DMS 273 treated with DMSO at 0.1 percent for 48 hours (cell line): Measurements from ENCODE around the gene PLPP1.

Source experiments
- DNase-seq: peaks from one replicate; lab custom pipeline; 2025; lab: John Stamatoyannopoulos, UW

The PLPP1 gene

GRCh38 chr5:55502759-55503158 is 32.0 kb downstream of the PLPP1 start:
- DNase-seq = no peak

DNA sequence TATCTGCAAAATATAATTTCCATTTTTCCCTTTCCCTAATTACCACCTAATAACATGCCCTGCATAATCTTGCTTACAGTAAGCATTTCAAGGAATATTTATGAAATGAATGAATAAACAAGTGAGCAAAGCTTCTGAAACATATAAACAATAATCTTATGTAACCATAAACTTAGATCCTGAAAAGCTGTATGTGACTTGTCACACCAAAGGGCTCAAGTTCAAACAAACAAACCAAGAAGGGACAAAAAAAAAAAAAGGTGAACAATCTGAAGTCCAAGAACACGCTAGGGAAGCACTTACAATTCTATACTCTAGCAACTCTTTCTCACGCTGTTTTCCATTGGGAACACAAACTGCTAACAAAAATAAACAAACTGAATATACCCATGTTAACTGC is 36.3 kb downstream of the PLPP1 start:
- DNase-seq = no peak

- DNase-seq = peak; percentile 46
Measured at GRCh38 chr5:55497712-55498111, 37.1 kb downstream of the PLPP1 start.

GRCh38 chr5:55495216-55495615 is 39.5 kb downstream of the PLPP1 start:
- no peak for DNase-seq

GRCh38 chr5:55492449-55492848 is 42.3 kb downstream of the PLPP1 start:
- no peak for DNase-seq

DNA sequence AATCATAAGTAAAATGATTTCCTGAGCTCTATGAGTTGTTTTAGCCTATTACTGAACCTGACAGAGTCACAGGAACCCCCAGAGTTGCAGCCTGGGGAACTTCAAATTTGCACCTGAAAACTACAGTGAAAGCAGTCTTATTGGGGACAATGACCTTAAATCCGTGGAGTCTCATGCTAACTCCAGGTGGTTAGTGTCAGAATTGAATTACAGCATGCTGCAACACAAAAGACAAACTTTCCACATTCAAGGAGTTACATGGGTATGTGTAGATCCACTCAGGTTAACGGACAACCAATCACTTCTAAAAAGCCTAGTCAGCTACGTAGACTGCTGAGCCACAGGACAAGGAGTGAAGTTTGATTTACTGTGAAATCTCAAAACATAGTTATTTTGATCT is 49.7 kb downstream of the PLPP1 start:
- DNase-seq = no peak

DNA sequence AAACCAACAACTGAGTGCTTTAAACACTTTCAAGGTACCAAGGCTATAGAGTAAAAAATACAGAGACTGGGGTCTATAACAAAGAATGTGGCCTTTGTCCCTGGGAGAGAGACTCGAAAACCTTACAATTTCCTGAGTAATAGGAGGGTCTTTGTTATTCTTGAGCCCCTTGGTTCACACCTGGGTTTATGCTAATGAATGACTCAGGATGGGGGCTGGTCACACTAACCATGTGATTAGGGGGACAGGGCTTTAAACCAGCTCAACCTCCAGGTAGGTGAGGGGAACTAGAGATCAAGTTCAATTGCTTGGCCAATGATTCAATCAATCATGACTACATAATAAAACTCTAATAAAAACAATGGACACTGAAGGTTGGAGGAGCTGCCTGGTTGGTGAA is 50.2 kb downstream of the PLPP1 start:
- DNase-seq = no peak

- DNase-seq = no peak
Measured at GRCh38 chr5:55483885-55484284, 50.9 kb downstream of the PLPP1 start.

DNA sequence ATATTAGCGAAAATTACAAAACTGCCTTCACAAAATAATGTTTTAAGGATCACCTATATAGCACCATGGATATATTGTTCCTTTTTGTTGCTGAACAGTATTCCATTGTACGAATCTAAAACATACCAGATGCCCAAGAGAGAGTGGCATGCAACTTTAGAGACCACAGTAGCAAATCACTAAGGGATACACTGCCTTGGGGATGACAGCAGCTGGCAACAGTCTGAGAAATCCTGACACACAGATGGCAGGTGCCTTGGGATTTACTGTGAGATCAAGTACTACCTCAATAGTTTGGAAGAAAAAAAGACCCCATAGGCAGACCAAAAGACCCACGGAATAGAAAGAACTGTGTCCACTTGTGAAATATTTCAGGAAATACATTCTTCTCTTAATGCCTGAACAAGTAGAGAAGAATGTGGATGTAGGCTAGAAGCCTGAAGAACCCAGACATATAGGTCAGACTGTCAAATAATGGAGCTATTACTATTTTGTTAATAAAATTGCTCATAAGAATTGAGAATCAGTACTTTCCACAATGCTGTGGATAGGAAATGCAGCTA is 53.4 kb downstream of the PLPP1 start:
- DNase-seq = no peak

DNA sequence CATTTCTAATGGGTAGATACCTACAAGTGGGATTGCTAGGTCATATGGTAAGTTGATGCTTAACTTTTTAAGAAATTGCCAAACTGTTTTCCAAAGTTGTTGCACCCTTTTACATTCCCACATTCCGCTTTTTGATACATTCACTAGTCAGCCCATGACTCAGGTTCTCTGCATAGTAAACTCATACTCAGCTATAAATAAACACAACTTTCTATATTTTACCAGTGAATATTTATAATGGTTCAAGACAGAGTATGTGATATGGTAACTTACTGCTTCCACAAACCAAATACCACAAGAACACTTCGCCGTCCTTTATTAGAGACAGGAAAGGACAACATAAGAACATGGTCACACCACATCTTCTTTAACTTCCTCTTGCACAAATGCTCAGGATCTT is 54.0 kb downstream of the PLPP1 start:
- DNase-seq = no peak

- DNase-seq = no peak
Measured at GRCh38 chr5:55472642-55473041, 62.1 kb downstream of the PLPP1 start.

DNA sequence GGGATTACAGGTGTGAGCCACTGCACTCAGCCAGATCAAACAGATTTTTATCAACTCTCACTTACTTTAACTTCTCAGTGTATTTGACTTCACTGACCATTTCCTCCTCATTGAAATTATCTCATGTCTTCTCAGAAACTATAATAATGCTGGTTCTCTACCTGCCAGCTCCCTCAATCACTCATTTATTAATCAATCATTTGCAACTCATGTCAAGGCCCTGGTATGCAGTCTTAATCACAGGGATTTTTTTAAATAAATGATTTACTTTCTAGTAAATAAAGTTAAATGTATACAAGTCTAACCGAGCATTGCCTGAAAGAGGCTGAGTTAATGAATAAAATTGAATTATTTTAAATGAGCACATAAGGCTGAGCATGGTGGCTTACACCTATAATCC is 63.3 kb downstream of the PLPP1 start:
- no peak for DNase-seq

GRCh38 chr5:55470282-55470681 is 64.5 kb downstream of the PLPP1 start:
- DNase-seq = no peak

DNA sequence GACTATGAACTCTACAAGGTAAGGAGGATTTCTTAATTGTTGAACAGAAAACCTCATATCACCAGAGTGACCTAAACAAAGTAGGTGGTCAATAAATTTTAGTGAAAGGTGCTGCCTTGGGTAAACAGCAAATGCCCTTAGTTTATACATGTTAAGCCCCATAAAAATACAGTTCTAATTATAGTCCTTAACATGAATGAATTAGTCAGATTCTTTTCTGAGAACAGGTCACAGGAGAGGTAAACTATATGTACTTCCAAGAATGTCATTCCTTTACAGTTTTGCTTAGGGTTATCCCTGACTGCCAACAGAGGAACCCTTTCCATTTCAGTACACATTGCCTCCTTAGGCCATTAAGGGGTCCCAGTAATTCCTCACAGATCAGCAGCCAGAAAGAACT is 64.9 kb downstream of the PLPP1 start:
- no peak for DNase-seq

GRCh38 chr5:55467862-55468551 is 66.8 kb downstream of the PLPP1 start:
- no peak for DNase-seq

GRCh38 chr5:55463613-55464012 is 71.2 kb downstream of the PLPP1 start:
- DNase-seq = no peak

GRCh38 chr5:55459572-55459971 is 75.2 kb downstream of the PLPP1 start:
- no peak for DNase-seq

GRCh38 chr5:55456216-55456895 is 78.4 kb downstream of the PLPP1 start:
- no peak for DNase-seq

DNA sequence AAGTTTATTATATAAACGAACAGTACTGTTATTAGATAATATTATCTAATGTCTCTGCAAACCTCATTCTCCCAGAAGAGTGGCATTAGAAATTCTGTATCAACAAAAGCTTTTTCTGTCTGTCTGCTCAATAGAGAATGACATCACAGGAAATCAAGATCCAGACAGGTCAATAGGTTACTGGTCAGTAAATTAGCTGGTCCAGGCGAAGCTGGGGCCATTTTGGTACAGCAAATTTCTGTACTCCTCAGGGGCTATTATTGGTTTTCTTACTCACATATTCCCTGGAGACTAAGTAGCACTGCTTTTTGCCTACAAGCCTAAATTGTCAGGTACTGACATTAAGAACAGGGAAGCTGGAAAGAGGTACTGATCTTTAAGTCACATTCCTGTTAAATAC is 80.5 kb downstream of the PLPP1 start:
- no peak for DNase-seq

DNA sequence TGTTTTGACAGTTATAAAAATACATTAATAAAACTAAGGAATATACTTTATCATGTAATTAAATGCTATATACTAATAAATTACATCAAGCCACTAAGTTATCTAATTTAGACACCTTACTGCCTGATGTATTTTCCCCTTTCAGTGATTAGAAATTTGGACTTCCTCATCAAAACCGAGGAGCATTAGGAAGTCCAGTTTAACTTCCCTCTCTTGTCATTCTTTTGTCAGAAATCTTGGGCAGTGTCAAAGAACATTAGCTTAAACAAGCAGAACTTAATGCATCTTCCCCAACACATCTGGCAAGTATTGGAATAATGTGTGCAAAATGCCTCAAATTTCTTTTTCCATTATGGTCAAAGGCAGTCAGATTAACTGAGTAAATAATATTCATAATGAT is 81.6 kb downstream of the PLPP1 start:
- no peak for DNase-seq

DNA sequence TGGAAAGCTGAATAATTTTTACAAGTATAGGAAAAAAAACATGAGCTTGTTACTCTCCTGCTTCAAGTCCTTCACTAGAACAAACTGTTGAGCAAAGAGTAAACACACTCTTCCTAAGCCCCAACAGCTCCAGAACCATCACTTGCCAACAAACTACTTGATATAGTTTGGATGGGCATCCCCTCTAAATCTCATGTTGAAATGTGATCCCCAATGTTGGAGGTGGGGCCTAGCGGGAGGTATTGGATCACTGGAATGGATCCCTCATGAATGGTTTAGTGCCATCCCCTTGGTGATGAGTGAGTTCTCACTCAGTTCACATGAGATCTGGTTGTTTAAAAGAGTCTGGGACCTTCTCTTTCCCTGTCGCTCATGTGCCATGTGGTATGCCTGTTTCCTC is 82.8 kb downstream of the PLPP1 start:
- DNase-seq = no peak

DNA sequence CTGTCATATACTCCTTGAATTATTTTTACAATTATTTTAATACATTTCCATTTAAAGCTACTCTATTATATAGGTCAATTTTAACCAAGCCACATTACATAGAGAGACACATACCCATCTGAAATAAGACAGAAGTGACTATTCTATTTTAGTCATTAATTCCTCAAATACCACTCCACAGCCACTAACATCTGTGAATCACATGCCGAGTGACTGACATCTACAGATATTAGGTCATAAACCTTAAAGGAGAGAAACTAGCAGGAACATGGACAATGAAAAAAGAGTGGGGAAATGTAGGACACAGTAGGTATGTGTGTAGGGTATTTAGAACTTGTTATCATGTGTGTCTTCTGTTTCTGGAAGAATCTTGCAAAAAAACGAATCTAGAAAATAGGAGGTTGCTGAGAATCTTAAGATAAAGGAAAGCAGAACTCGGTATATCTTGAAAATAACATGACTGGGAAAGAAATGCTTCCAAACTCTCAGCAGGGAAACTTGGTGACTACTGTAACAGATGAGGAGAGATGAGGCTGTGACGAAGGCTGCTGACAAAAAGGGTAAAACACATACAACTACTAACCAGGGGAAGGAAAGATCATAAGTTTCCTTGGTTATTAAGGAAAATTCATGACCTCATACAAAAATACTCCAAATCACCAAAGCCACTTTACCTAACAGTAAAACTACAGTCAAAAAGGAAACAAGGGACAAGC is 84.6 kb downstream of the PLPP1 start:
- DNase-seq = no peak
